ENCODE results near the gene SLC7A8. TPM values are rescaled to one million over a fixed set of nuclear protein-coding genes. Genes with fewer than 3 reads are reported as not detected.

The SLC7A8 gene
- total RNA-seq, 1 donor from 2014 or later, result 1.8 TPM

DNA sequence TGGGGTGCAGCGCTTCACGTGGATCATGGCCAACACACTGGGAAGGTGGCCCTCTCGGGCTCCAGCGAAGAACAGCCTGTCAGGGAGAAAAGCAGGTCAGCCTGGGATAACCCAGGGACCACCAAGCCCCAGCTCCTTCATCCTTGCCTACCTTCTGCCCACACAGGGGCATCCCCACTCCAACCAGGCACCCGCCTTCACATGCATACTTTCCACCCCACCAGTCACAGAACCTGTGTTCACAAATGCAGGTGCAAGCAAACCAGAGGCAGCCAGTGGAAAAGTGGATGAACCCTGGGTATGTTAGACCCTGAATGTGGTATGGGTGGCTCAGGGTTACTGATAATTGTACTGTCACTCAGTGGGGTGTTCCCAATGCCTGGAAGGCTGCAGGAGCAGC lies 52.0 kb downstream of the SLC7A8 start:
- Mint-ChIP-seq H3K4me1 (peaks cover 14% of the 10 kb centered on the region), H3K27me3 (no peaks in the 10 kb centered on the region), H3K36me3 (ENCODE audit: low read depth) (no peaks in the 10 kb centered on the region), H3K9me3 (no peaks in the 10 kb centered on the region), H3K27ac (no peak overlapping the region), H3K4me3 (no peak overlapping the region)
- TF ChIP-seq CTCF (IDR thresholded peaks at IDR 0.05), result no peak
- ATAC-seq (ENCODE audit: low read depth), result no peak
- no peak for DNase-seq
- intact Hi-C loops (cut with micrococcal nuclease), result no loop called here
- ChIA-PET POLR2A (no interaction called here), CTCF (no interaction called here)

- Mint-ChIP-seq H3K36me3 (ENCODE audit: low read depth) (no peaks in the 10 kb centered on the region), H3K27me3 (no peaks in the 10 kb centered on the region), H3K4me3 (no peak overlapping the region), H3K9me3 (no peaks in the 10 kb centered on the region), H3K27ac (no peak overlapping the region), H3K4me1 (peaks cover 14% of the 10 kb centered on the region)
- TF ChIP-seq CTCF (IDR thresholded peaks at IDR 0.05), result no peak
- ATAC-seq (ENCODE audit: low read depth) (no peak), DNase-seq (no peak)
- ChIA-PET POLR2A (no interaction called here), CTCF (interaction anchor here (2.5 kb wide), 1 partner anchor 10 kb away, joined by 12 read pairs; no protein-coding TSS in a partner anchor)
- intact Hi-C loops (cut with micrococcal nuclease), result no loop called here
These were observed 52.6 kb downstream of the SLC7A8 start for GRCh38 chr14:23130871-23131270.

DNA sequence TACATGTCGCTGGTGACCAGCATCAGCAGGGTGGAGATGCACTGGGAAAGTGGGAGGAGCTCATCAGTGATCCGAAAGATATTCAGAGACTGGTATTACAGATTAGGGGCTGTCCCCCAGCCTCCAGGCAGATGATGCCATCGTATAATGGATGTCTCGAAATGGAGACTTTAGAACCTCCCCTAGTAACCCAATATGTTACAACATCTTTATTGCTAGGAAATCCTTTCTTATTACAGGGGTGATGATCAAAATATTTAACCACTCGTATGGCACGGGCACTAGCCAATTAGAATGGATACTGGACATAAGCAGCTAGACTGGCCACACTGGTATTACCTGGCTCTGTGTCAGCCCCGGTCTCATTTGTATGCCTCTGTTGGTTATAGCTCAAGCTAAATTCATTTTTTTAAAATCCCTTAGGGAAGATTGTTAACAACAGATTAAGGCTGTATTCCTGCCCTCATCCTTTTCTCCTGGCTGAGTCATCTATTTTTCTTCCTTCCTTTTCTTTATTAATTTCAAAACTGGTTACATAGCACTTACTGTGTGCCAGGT lies 53.6 kb downstream of the SLC7A8 start:
- H3K9me3 Mint-ChIP-seq, result no peaks in the 10 kb centered on the region
- ChIA-PET CTCF (interaction anchor here (2.5 kb wide), 1 partner anchor 9 kb away, joined by 12 read pairs; no protein-coding TSS in a partner anchor), POLR2A (interaction anchor here (0.9 kb wide), 1 partner anchor 9 kb away, joined by 3 read pairs; no protein-coding TSS in a partner anchor)
- H3K4me3 Mint-ChIP-seq, result no peak overlapping the region
- ATAC-seq (ENCODE audit: low read depth), result no peak
- no peaks in the 10 kb centered on the region for H3K36me3 Mint-ChIP-seq (ENCODE audit: low read depth)
- intact Hi-C loops (cut with micrococcal nuclease), result loop anchor here (10.0 kb wide), 1 partner anchor 335 kb away; the partner anchor contains the start of gene NGDN
- no peaks in the 10 kb centered on the region for H3K27me3 Mint-ChIP-seq
- no peak for TF ChIP-seq CTCF (IDR thresholded peaks at IDR 0.05)
- no peak for DNase-seq
- H3K27ac Mint-ChIP-seq, result no peak overlapping the region
- peaks cover 14% of the 10 kb centered on the region for H3K4me1 Mint-ChIP-seq

DNA sequence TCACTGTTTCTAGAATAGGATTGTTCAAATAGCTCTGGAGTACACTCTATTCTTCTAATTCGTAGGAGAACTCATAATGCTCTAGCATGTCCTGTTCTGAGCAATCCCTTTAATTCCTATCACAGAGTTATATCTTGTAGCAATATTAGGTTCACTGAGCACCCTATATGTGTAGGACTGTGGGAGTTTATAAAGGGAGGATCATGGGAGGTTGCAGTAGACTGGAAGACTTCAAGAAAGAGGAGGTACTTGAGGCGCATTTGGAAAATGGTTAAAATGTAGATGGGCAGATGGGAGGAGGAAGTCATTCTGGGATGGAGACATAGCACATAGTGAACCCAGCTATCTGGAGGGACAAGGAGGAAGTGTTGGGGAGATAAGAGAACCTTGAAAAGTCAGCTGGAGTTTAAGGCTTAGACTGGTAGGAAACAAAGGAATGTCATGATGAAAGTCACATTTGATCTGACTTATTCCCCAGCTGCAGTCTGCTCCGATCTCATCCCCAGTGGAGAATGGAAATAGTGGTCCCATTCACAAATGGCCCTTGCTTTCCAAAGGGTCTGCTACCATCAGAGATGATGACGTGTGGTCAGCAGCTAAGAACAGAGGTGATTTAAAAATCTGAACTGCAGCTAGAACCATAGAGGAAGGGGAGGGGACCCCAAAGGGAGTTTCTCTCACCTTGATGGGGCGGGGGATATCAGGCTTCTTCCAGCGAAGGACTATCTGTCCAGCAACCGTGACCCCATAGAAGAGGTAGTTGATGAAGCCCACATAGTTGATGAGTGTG lies 54.3 kb downstream of the SLC7A8 start:
- intact Hi-C loops (cut with micrococcal nuclease), result loop anchor here (10.0 kb wide), 1 partner anchor 336 kb away; the partner anchor contains the start of gene NGDN
- Mint-ChIP-seq H3K27me3 (no peaks in the 10 kb centered on the region), H3K4me1 (peaks cover 14% of the 10 kb centered on the region), H3K36me3 (ENCODE audit: low read depth) (no peaks in the 10 kb centered on the region), H3K27ac (no peak overlapping the region), H3K4me3 (no peak overlapping the region), H3K9me3 (no peaks in the 10 kb centered on the region)
- ATAC-seq (ENCODE audit: low read depth) (no peak), DNase-seq (no peak)
- TF ChIP-seq CTCF (IDR thresholded peaks at IDR 0.05), result no peak
- ChIA-PET POLR2A (interaction anchor here (0.9 kb wide), 1 partner anchor 8 kb away, joined by 3 read pairs; no protein-coding TSS in a partner anchor), CTCF (interaction anchor here (0.7 to 2.5 kb wide), 2 partner anchors 8 to 1143 kb away, joined by 4 to 12 read pairs; no protein-coding TSS in a partner anchor)

GRCh38 chr14:23127861-23128260 lies 55.6 kb downstream of the SLC7A8 start:
- Mint-ChIP-seq H3K27ac (no peak overlapping the region), H3K9me3 (no peaks in the 10 kb centered on the region), H3K4me3 (no peak overlapping the region), H3K4me1 (peaks cover 14% of the 10 kb centered on the region), H3K36me3 (ENCODE audit: low read depth) (no peaks in the 10 kb centered on the region), H3K27me3 (no peaks in the 10 kb centered on the region)
- intact Hi-C loops (cut with micrococcal nuclease), result loop anchor here (10.0 kb wide), 1 partner anchor 337 kb away; the partner anchor contains the start of gene NGDN
- ChIA-PET CTCF (no interaction called here), POLR2A (no interaction called here)
- TF ChIP-seq CTCF (IDR thresholded peaks at IDR 0.05), result no peak
- DNase-seq, result no peak
- ATAC-seq (ENCODE audit: low read depth), result no peak

Measured in activated B cell treated with CpG ODN at 0.5 μM for 24 hours (primary cell).